ENCODE measurements around the gene CHRD.
"Not testable (repeated sequence)": the region's sequence is repeated elsewhere in the genome, so short reads cannot be mapped to it uniquely, and the experiment has no call there.

The CHRD gene
- total RNA-seq = 0.40 to 3.9 (median 2.1) reads per million in 18 experiments

DNA sequence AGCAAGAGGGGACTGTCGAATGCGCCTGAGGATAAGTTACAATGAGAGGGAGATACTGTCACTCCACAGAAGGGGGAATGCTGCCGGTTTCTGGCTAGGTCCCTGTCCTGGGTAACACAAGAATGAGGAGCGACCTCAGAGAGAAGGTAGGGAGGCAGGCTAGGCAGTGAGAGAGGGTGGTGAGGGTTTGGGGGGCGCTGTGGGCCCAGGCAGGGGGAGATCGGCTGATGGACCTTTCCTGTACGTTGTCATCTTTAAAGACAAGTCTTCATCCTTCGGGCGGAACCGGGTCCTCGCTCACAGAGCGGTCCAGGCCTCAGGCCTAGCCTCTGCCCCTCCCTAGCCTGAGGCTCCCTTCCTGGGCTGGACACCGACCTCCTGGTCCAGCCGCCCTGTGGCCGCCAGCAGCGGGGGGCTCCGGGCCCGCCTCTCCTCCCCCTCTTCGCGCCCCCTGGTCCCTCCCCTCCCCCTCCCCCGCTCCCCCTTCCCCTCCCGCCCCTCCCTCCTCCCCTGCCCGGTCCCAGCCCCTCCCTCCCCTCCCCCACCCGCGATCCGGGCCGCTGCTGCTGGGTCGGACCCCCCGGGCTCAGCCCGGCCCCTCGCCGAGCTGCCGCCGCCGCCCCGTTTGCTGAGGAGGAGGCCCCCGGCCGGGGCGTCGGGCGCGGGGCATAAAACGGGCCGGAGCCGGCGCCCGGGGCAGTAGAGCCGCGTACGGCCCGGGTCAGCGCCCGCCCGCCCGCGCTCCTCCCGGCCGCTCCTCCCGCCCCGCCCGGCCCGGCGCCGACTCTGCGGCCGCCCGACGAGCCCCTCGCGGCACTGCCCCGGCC lies at the start of gene CHRD:
TSS of gene CHRD (plus strand) at position 697 of the 827 bp plus-strand sequence. CDS start 265 bp downstream, outside the sequence.
- DNase-seq = no peak

- DNase-seq = no peak
Observed at GRCh38 chr3:184332370-184333090, 47.3 kb upstream of the CHRD start.

GRCh38 chr3:184333190-184333589 lies 46.7 kb upstream of the CHRD start:
- DNase-seq = no peak

DNA sequence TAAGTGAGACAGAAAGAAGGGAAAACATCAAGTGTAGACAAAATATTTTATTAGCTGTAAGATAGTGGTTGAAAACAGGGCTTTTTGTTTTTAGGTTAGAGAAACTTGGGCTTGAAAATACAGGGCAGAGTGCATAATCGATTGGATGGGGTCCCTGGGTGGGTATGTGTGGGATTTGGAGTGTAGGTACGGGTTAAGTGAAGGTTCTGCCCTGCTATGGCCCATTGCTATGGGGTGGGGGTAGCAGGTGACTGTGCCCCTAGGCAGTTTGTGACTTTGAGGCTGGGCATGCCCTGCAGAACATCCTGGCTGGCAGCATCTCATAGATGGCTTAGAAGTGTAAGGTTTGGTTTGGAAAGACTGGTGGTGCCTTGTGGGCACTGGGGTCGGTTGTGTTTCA lies 46.2 kb upstream of the CHRD start:
- no peak for DNase-seq

DNA sequence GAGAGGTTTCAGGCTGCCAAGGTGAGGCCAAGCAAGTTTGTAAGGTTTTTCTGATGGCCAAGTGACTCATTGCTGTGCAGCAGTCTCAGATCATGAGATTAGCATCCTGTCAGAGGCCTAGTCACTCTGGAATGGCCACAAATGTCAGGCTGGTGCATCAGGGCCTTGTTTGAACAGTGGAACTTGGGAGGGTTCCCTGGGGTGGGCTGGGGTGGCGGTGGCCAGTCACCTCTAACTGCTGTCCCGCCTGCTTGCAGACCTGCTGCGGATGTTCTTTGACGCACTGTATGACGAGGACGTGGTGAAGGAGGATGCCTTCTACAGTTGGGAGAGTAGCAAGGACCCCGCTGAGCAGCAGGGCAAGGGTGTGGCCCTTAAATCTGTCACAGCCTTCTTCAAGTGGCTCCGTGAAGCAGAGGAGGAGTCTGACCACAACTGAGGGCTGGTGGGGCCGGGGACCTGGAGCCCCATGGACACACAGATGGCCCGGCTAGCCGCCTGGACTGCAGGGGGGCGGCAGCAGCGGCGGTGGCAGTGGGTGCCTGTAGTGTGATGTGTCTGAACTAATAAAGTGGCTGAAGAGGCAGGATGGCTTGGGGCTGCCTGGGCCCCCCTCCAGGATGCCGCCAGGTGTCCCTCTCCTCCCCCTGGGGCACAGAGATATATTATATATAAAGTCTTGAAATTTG lies 45.2 kb upstream of the CHRD start:
- peak in 1 of 2 donors; percentile 35 for DNase-seq

DNA sequence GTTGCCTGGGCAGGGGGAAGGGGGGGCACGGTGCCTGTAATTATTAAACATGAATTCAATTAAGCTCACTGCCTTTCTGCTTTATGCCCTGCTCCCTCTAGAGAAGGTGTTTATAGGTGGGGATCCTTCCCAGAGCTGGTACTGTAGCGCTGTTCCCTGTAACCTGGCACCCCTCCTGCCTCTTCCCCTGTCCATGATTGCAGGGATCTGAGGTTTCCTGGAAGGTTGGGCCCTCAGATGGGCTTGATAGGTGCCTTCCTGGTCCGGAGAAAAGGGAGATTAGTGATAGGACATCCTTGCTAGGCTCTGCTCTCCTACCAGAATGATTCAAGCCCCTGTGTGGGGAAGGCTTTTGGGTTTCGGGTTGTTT lies 44.6 kb upstream of the CHRD start:
- DNase-seq = no peak

GRCh38 chr3:184335661-184336546 lies 44.0 kb upstream of the CHRD start:
- DNase-seq = peak; percentile 72 to 84

DNA sequence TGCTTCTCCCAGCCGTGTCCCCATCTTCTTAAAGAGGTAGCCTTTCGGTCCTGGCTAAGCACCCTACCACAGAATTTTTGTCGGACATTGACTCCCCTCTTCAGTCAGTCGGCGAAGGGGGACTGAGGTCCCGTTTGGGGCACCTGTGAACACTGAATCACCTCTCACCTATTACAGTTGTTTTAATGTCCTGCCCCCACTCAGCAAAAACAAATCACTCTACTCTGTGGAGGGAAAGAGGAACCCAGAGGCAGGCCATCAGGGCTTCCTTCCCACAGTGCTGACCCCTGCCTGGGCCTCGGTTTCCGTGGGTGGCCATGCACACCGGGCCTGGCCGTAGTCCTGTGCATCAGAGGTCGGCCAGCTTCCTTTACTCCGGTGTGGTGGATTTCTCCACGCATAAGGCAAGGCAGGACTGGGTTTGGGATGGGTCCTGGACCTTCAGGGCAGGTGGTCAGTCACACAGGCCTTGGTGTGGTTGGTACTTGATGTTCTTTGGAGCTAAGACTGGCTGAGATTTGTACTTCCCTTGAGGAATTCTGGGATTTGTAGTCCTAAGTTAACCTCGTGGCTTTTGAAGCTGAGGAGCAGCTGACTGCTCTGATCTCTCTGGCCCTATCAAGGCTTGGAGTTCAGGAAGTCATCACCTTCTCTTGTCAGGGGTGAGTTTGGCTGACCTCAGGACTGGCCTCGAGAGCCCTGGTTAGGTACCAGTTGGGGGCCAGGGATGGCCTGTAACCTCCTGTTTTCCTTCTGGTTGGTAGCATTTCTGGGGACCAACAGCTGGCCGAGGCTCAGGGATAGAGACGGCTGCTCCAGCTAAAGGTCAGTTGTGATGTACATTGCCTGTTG lies 43.1 kb upstream of the CHRD start:
- DNase-seq = peak; percentile 59 to 69

DNA sequence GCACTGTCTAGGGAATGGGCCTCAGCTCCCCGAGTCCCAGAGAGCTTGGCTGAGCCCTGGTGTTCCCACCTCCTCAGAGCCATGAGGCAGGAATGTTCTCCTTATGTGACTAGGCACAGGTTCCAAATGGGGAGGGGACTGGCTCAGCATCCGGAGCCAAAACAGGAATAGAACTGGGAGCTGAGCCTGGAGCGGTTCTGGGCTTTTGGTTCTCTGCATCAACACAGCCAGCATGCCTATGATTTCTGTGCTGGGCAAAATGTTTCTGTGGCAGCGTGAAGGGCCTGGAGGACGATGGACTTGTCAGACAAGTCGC lies 42.5 kb upstream of the CHRD start, which contains the start of gene FAM131A:
TSS of gene FAM131A (plus strand) at position 202 of the 316 bp plus-strand sequence. CDS start at position 233, 31 bp downstream.
- no peak for DNase-seq

DNA sequence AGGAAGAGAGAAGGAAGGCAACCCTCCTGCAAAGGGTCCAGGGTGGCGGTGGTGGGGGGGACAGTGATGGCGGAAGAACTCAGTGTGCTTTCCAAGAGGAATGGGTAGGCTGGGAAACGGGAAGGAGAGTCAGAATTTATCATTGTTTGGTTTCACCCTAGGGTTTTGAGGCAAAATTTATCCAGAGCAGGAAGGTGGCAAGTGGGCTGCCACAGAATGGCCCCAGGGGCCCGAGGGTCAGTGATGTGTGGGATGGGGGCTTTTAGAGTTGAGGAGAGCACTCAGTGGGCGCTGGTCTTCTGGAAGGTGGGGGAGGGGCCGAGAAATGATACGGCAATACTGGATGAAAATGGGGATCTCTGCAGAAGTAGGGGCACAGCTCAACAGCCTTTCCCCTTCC lies 41.9 kb upstream of the CHRD start:
- no peak for DNase-seq

- DNase-seq = peak; percentile 33 to 76
Observed at GRCh38 chr3:184338511-184338945, 41.3 kb upstream of the CHRD start.

GRCh38 chr3:184339001-184339400 lies 40.9 kb upstream of the CHRD start:
- DNase-seq = no peak

DNA sequence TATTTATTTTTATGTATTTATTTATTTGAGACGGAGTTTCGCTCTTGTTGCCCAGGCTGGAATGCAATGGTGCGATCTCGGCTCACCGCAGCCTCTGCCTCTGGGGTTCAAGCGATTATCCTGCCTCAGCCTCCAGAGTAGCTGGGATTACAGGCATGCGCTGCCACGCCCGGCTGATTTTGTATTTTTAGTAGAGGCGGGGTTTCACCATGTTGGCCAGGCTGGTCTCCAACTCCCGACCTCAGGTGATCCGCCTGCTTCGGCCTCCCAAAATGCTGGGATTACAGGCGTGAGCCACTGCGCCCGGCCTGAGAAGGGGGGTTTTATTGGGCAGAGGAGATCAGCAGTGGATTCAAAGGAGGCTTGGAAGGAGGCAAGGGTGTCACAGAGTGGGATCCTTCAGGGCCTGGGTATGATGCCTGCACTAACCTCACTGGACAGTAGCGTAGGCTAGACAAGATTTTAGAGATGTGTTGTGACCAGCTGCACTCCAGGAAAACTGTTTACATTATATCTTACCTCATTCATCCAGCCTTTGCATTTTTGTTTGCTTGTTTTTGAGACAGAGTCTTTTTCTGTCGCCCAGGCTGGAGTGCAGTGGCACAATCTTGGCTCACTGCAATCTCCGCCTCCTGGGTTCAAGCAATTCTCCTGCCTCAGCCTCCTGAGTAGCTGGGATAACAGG lies 40.3 kb upstream of the CHRD start:
- DNase-seq = not testable (repeated sequence)

GRCh38 chr3:184341925-184342324 lies 37.9 kb upstream of the CHRD start:
- DNase-seq = no peak

DNA sequence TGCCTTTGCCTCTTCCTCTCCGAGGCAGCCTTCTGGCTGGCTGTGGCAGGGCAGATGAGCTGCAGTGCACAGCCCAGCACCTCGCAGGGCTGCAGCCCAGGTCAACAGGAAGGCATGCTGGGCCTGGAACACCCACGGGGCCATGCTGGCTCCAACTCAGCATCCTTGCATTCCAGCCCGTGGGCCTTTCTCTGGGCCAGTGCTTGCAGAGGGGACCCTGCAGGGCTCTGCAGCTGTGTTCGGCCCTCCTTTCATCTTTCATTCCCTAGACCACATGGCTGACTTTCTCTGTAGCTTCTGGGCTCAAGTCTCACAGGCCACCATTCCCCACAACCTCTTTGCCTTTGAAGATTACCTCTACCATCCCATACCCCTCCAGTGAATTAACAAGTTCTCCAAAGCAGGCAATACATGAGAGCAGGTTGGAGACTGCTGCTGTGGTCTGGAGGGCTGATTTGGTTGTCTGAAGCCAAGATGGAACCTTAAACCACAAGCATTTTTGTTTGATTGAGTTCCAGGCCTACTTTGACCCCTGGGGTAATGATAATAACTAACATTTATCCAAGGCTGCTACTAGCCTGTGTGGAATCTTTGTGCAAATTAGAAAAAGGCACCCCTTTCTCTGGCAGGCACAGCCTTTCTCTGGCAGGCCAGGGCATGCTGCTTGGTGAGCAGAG lies 36.5 kb upstream of the CHRD start:
- no peak for DNase-seq

DNA sequence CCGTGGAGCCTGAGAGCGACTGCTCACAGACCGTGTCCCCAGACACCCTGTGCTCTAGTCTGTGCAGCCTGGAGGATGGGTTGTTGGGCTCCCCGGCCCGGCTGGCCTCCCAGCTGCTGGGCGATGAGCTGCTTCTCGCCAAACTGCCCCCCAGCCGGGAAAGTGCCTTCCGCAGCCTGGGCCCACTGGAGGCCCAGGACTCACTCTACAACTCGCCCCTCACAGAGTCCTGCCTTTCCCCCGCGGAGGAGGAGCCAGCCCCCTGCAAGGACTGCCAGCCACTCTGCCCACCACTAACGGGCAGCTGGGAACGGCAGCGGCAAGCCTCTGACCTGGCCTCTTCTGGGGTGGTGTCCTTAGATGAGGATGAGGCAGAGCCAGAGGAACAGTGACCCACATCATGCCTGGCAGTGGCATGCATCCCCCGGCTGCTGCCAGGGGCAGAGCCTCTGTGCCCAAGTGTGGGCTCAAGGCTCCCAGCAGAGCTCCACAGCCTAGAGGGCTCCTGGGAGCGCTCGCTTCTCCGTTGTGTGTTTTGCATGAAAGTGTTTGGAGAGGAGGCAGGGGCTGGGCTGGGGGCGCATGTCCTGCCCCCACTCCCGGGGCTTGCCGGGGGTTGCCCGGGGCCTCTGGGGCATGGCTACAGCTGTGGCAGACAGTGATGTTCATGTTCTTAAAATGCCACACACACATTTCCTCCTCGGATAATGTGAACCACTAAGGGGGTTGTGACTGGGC lies 35.1 kb upstream of the CHRD start:
- no peak for DNase-seq

GRCh38 chr3:184345317-184346144 lies 34.3 kb upstream of the CHRD start:
- DNase-seq = peak; percentile 83 to 87

DNA sequence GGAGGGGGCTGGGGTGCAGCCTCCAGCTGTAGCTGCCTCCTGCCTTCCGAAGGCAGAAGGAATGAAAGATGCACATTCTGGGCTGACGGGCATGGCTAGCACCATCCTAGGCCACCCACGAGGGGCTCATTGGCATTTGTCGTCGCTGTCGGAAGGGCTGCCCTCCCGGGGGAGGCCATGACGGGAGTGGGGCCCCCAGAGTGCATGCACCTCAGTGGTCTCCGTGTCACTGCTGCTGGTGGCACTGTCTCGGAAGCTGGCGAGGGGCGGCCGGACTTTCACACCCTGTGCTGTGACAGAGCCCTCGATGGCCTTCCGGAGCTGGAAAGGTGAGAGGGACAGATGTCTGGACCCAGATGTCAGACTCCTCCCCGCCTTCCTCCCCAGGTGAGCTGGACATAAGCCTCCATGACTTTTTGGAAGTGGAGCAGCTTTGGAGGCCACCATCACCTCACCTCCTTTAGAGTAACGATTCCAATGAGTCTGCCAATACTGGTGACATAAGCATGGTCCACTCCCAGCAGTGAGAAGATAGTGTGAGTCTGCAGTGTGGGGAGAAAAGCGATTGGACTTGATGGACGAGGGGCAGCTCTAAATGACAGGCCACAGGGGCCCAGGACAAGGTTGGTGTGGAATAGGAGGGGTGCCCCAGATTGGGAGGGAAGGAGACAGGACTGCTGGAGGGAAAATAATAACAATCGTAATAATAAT lies 33.2 kb upstream of the CHRD start:
- no peak for DNase-seq

Measured in inflammatory macrophage (primary cell).